ENCODE data around the gene NAV3. TPM values are rescaled to one million over a fixed set of nuclear protein-coding genes. Genes with fewer than 3 reads are reported as not detected.

NAV3 gene
- total and polyA plus RNA-seq, 12 donors, result 5.0 to 53.4 (median 25.9) TPM

- no peaks in the 10 kb centered on the region for H3K4me1 ChIP-seq (replicated peaks in 1 of 2)
- DNase-seq, result no peak
- no peak overlapping the region for H3K27ac ChIP-seq
- no peaks in the 10 kb centered on the region for H3K27me3 ChIP-seq
- TF ChIP-seq POLR2A (IDR thresholded peaks at IDR 0.05) (no peak), CTCF (IDR thresholded peaks at IDR 0.05) (no peak)
- H3K36me3 ChIP-seq (replicated peaks in 1 of 2), result no peaks in the 10 kb centered on the region
- intact Hi-C loops (cut with DNase I), result no loop called here
- no peaks in the 10 kb centered on the region for H3K9me3 ChIP-seq (replicated peaks in 1 of 3)
- H3K4me3 ChIP-seq, result no peak overlapping the region
- 81 to 88% (median 84%) methylated on average over 5 of the region's 5 CpGs for WGBS, 4 donors
Measured at GRCh38 chr12:78224154-78224553, 393.5 kb downstream of the NAV3 start.

- Histone ChIP-seq H3K4me1 (replicated peaks in 1 of 2) (peaks cover 0 to 5% of the 10 kb centered on the region in 2 donors), H3K9me3 (replicated peaks in 1 of 3) (no peaks in the 10 kb centered on the region), H3K36me3 (replicated peaks in 1 of 2) (no peaks in the 10 kb centered on the region), H3K27me3 (no peaks in the 10 kb centered on the region), H3K27ac (no peak overlapping the region), H3K4me3 (no peak overlapping the region)
- TF ChIP-seq POLR2A (IDR thresholded peaks at IDR 0.05) (no peak), CTCF (IDR thresholded peaks at IDR 0.05) (no peak)
- intact Hi-C loops (cut with DNase I), result no loop called here
- no peak for DNase-seq
- WGBS, 4 donors, result 74 to 85% (median 78%) methylated on average over 6 of the region's 6 CpGs
Measured at GRCh38 chr12:78226763-78227162, 396.1 kb downstream of the NAV3 start.

- peak; percentile 26 to 74 (median 38) for DNase-seq
- H3K27ac ChIP-seq, result no peak overlapping the region
- no peaks in the 10 kb centered on the region for H3K27me3 ChIP-seq
- no peaks in the 10 kb centered on the region for H3K36me3 ChIP-seq (replicated peaks in 1 of 2)
- no peaks in the 10 kb centered on the region for H3K9me3 ChIP-seq (replicated peaks in 1 of 3)
- WGBS, 4 donors, result 25 to 32% (median 28%) methylated on average over 4 of the region's 4 CpGs
- peak overlapping the region in 1 of 4 donors; percentile 4 for H3K4me3 ChIP-seq
- TF ChIP-seq POLR2A (IDR thresholded peaks at IDR 0.05) (no peak), CTCF (IDR thresholded peaks at IDR 0.05) (peak; percentile 40 to 62 (median 60))
- peaks cover 0 to 5% of the 10 kb centered on the region in 2 donors for H3K4me1 ChIP-seq (replicated peaks in 1 of 2)
- intact Hi-C loops (cut with DNase I), result no loop called here
Measured at GRCh38 chr12:78229591-78230101, 399.0 kb downstream of the NAV3 start.

GRCh38 chr12:78232756-78233155 is 402.1 kb downstream of the NAV3 start:
- WGBS, 4 donors, result 82 to 98% (median 89%) methylated on average over 3 of the region's 3 CpGs
- intact Hi-C loops (cut with DNase I), result no loop called here

More at GRCh38 chr12:78232756-78233155, 402.1 kb downstream of the NAV3 start:
- DNase-seq, result no peak
- Histone ChIP-seq H3K4me3 (no peak overlapping the region), H3K27ac (no peak overlapping the region), H3K4me1 (replicated peaks in 1 of 2) (peaks cover 0 to 5% of the 10 kb centered on the region in 2 donors), H3K9me3 (replicated peaks in 1 of 3) (no peaks in the 10 kb centered on the region), H3K36me3 (replicated peaks in 1 of 2) (no peaks in the 10 kb centered on the region), H3K27me3 (no peaks in the 10 kb centered on the region)
- no peak for TF ChIP-seq POLR2A (IDR thresholded peaks at IDR 0.05)
- TF ChIP-seq CTCF (IDR thresholded peaks at IDR 0.05), result no peak
